Nephron progenitor cell (in vitro differentiated cells): Measurements from ENCODE around the gene RNF223.
"Not testable (repeated sequence)": the region's sequence is repeated elsewhere in the genome, so short reads cannot be mapped to it uniquely, and the experiment has no call there.

ENCODE experiments used
- DNase-seq: peaks from one replicate; pipeline ENCODE4 v3.0.0; 2021
- H3K27ac Mint-ChIP-seq: 2 replicates; pipeline ENCODE4 v1.8.0; 2021; ENCODE audit warnings: mild to moderate bottlenecking, moderate library complexity, mixed read lengths
- H3K27me3 Mint-ChIP-seq: 2 replicates; pipeline ENCODE4 v1.8.0; 2021; ENCODE audit warnings: mild to moderate bottlenecking, low read depth, mixed read lengths; ENCODE audit not compliant: poor library complexity
- H3K36me3 Mint-ChIP-seq: 2 replicates; pipeline ENCODE4 v1.8.0; 2021; ENCODE audit warnings: low read depth, mixed read lengths
- H3K4me1 Mint-ChIP-seq: 2 replicates; pipeline ENCODE4 v1.8.0; 2021; ENCODE audit warnings: mixed read lengths
- H3K4me3 Mint-ChIP-seq: 2 replicates; pipeline ENCODE4 v1.8.0; 2021; ENCODE audit warnings: mild to moderate bottlenecking, moderate library complexity, mixed read lengths
- H3K9me3 Mint-ChIP-seq: 2 replicates; pipeline ENCODE4 v1.8.0; 2021; ENCODE audit warnings: mild to moderate bottlenecking, moderate library complexity, mixed read lengths
- TF ChIP-seq, protein P1 (sequence below): fragments of 200-600 bp; sonication (generic); IDR thresholded peaks from 2 replicates; pipeline ENCODE4 v1.5.0; 2021; ENCODE audit warnings: antibody characterized with exemption

Gene RNF223

DNA sequence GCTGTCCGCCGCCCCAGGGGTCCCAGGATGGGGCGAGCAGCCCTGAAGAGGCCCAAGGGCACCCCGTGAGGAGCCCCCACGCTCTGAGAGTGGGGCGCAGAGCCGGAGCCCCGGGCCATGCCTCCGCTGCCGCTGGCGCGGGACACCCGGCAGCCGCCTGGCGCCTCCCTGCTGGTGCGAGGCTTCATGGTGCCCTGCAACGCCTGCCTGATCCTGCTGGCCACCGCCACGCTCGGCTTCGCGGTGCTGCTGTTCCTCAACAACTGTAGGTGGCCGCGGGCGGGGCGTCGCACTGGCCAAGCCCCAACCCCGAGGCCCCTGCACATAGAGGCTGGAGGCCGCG lies 39.7 kb downstream of the RNF223 start:
- TF ChIP-seq, protein P1, sequence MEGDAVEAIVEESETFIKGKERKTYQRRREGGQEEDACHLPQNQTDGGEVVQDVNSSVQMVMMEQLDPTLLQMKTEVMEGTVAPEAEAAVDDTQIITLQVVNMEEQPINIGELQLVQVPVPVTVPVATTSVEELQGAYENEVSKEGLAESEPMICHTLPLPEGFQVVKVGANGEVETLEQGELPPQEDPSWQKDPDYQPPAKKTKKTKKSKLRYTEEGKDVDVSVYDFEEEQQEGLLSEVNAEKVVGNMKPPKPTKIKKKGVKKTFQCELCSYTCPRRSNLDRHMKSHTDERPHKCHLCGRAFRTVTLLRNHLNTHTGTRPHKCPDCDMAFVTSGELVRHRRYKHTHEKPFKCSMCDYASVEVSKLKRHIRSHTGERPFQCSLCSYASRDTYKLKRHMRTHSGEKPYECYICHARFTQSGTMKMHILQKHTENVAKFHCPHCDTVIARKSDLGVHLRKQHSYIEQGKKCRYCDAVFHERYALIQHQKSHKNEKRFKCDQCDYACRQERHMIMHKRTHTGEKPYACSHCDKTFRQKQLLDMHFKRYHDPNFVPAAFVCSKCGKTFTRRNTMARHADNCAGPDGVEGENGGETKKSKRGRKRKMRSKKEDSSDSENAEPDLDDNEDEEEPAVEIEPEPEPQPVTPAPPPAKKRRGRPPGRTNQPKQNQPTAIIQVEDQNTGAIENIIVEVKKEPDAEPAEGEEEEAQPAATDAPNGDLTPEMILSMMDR = no peak
- Mint-ChIP-seq H3K9me3 (no peaks in the 10 kb centered on the region), H3K4me1 (peaks cover 16% of the 10 kb centered on the region), H3K27me3 (peaks cover 57% of the 10 kb centered on the region), H3K36me3 (no peaks in the 10 kb centered on the region), H3K27ac (no peak overlapping the region), H3K4me3 (peak overlapping the region; percentile 69)
- no peak for DNase-seq

DNA sequence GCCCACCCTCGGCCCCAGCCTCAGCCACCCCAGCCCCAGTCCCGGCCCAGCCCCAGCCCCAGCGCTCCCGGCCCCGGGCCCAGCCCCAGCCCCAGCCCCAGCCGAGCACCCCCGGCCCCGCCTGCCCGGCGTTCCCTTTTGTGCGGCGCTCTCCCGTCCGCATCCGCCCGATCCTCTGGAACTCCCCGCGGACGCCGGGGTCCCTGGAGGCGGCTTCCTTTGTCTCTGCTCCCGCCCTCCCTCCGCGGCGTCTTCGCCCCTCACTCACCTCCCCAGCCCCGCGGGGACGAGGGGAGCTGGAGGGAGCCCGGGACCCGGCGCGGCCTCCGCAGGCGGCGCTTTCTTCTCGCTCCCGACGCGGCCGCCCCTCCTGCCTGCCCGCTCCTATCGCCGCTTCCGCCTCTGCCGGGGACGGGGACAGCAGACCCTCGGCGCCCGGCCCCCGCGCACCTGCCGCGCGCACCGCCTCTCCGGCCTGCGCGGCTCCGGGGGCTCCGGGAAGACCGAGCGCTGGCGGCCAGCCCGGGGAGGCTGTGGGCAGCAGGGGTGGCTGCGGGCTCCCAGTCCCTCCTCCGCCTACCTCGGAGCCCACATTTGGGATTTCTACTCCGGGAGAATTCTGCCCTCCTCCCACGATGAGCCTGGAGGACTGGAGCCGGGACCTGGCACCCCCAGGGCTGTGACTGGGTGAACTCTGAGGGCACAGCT lies 40.2 kb downstream of the RNF223 start:
- H3K4me1 Mint-ChIP-seq = peaks cover 15% of the 10 kb centered on the region
- TF ChIP-seq, protein P1 = no peak
- DNase-seq = peak; percentile 61
- peak overlapping the region; percentile 47 for H3K4me3 Mint-ChIP-seq
- H3K27ac Mint-ChIP-seq = no peak overlapping the region
- no peaks in the 10 kb centered on the region for H3K9me3 Mint-ChIP-seq
- peaks cover 52% of the 10 kb centered on the region for H3K27me3 Mint-ChIP-seq
- H3K36me3 Mint-ChIP-seq = no peaks in the 10 kb centered on the region

DNA sequence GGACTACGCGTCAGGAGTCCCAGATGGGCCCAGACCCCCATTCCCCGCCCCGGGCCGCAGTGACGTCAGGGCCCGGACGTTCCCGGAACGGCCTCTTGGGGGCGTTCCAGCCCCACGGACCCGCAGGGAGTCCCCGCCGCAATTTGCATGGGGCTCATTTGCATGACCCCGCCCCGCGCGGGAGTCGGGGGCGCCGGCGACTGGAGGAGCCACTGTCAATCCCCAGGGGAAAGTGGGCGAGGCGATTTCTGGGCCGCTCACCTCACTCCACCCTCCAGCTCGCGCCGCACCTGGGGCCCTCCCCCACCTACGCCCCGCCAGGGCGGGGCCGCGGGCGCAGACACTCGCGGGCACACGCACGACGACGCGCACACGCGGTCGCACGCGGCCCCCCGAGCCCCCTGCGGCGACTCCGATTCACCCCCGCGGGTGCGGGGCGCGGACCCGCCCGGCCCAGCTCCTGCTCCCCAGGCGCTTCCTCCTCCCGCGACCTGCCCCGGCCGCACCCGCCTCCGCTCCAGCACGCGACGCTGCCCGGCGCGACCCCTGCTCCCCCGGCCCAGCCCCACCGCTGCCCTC lies 41.0 kb downstream of the RNF223 start:
- H3K9me3 Mint-ChIP-seq = no peaks in the 10 kb centered on the region
- peaks cover 44% of the 10 kb centered on the region for H3K27me3 Mint-ChIP-seq
- peak; percentile 96 for DNase-seq
- peaks cover 10% of the 10 kb centered on the region for H3K4me1 Mint-ChIP-seq
- H3K4me3 Mint-ChIP-seq = peak overlapping the region; percentile 25
- no peaks in the 10 kb centered on the region for H3K36me3 Mint-ChIP-seq
- no peak overlapping the region for H3K27ac Mint-ChIP-seq
- TF ChIP-seq, protein P1 = peak; percentile 82

DNA sequence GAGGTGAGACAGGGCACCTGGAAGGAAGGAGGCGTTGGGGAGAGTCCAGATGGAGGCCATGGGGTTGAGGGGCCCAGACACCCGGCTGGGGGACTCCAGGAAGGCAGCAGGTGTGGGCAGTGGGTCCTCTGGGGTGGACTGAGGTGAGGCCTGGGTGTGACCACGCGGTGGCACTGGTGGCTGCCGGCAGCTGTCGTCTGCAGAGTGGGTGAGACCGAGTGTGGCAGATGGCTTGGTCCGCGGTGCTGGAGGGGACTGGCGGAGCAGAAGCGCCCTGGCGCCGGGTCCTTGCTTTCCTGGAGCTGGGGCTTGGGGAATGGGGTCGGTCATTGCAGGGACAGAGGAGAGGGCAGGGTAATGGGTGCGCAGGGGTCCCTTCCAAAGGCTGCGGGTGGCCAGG lies 41.7 kb downstream of the RNF223 start:
- no peak for DNase-seq
- Mint-ChIP-seq H3K27ac (peak overlapping the region; percentile 54), H3K4me1 (peaks cover 11% of the 10 kb centered on the region), H3K4me3 (peak overlapping the region; percentile 60), H3K9me3 (no peaks in the 10 kb centered on the region), H3K36me3 (no peaks in the 10 kb centered on the region), H3K27me3 (peaks cover 38% of the 10 kb centered on the region)
- TF ChIP-seq, protein P1 = no peak

DNA sequence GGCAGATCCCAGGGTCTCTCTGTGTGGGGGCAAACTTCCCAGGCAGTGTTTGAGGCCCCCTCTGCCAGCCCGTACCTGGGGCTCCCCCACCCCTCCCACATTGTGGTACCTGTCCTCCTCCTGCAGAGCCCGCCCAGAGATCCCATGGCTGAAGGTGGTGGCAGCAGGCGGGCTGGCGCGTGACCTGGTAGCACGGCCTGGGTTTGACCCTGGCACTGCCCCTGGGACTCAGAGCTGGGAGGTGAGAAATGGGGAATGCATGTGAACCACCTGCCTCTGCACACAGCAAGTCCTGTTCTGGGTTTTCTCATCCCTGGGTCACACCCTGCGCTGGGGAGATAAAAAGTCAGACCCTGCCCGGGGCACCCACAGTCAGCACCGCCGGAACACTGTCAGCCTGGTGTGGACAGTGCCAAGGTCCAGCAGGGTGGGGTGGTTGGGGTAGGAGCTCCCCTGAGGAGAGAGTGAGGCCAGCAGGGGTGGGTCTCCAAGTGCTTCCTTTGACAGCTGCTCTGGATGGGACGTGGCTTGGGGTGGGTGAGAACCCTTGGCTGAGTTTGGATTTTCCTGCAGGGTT lies 42.4 kb downstream of the RNF223 start:
- Mint-ChIP-seq H3K4me3 (peak overlapping the region; percentile 57), H3K27me3 (peaks cover 31% of the 10 kb centered on the region), H3K27ac (peak overlapping the region; percentile 54), H3K4me1 (peaks cover 15% of the 10 kb centered on the region), H3K9me3 (no peaks in the 10 kb centered on the region), H3K36me3 (no peaks in the 10 kb centered on the region)
- DNase-seq = no peak
- TF ChIP-seq, protein P1 = no peak

DNA sequence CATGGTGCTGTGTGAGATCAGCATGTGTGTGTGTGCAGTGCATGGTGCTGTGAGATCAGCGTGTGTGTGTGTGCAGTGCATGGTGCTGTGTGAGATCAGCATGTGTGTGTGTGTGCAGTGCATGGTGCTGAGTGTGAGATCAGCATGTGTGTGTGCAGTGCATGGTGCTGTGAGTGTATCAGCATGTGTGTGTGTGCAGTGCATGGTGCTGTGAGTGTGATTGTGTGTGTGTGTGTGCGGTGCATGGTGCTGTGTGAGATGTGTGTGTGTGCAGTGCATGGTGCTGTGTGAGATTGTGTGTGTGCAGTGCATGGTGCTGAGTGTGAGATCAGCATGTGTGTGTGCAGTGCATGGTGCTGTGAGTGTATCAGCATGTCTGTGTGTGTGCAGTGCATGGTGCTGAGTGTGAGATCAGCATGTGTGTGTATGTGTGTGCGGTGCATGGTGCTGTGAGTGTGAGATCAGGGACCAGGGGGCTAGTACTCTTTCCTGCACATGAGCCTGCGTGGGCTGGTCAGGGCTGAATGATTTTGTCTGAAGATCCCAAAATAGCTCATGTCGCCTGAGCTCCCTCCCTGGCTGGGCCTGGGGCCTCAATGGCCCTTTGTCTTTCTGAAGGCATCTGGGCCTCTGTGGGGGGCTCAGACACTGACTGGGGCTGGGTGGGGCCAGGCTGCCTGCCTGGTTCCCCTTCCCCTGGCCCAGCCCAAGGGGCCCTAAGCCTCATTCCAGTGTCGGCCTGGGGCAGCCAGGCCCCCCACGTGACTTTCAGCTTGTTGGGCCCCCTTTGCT lies 43.0 kb downstream of the RNF223 start:
- Mint-ChIP-seq H3K27me3 (peaks cover 24% of the 10 kb centered on the region), H3K4me1 (peaks cover 17% of the 10 kb centered on the region)
- DNase-seq, H3K4me3 Mint-ChIP-seq, H3K36me3 Mint-ChIP-seq, H3K9me3 Mint-ChIP-seq, H3K27ac Mint-ChIP-seq: not testable (repeated sequence)
